Hepatic stellate cell (primary cell): ENCODE measurements around the gene ZNF384.

ENCODE experiments used
- DNase-seq: peaks from one replicate; pipeline ENCODE4 v3.0.0; 2011; ENCODE audit warnings: low spot score

The ZNF384 gene

GRCh38 chr12:6620137-6620884 is 68.9 kb downstream of the ZNF384 start:
- no peak for DNase-seq

- no peak for DNase-seq
These were observed 70.5 kb downstream of the ZNF384 start for GRCh38 chr12:6618483-6619225.
